ENCODE measurements around the gene AGPAT2.

Gene AGPAT2

GRCh38 chr9:136643596-136644342 lies 43.5 kb downstream of the AGPAT2 start:
- ChIA-PET POLR2A (interaction anchor here (0.7 kb wide), 1 partner anchor 174 kb away, joined by 3 read pairs; no protein-coding TSS in a partner anchor), CTCF (interaction anchor here (0.6 to 3.7 kb wide), 14 partner anchors 9 to 345 kb away, joined by 3 to 37 read pairs (median 3); no protein-coding TSS in a partner anchor)
- no peak overlapping the region for H3K27ac ChIP-seq (ENCODE audit: extremely low read depth, low read depth, low read length)
- H3K4me3 ChIP-seq (ENCODE audit: low read depth, low read length), result no peak overlapping the region
- H3K36me3 ChIP-seq (ENCODE audit: control insufficient read depth in 2 of 2, insufficient read depth in 1 of 2, low read length in 2 of 2), result no peaks in the 10 kb centered on the region
- H3K9me3 ChIP-seq (ENCODE audit: control insufficient read depth, insufficient read depth, low read depth, low read length), result no peaks in the 10 kb centered on the region
- H3K4me1 ChIP-seq (ENCODE audit: control insufficient read depth, insufficient read depth, low read length), result no peaks in the 10 kb centered on the region
- no peak for TF ChIP-seq ZBTB7A (tag by site-specific recombination; IDR thresholded peaks at IDR 0.05; ENCODE audit: low read depth)
- no peak for TF ChIP-seq ZNF23 (tag by site-specific recombination; IDR thresholded peaks at IDR 0.05; ENCODE audit: borderline replicate concordance)
- 0 out of 2 replicates have a peak, but pooled peaks have one; percentile 21 for TF ChIP-seq ZNF341 (tag by site-specific recombination; IDR thresholded peaks at IDR 0.05; ENCODE audit: low read depth)

GRCh38 chr9:136642439-136642921 lies 44.8 kb downstream of the AGPAT2 start:
- CTCF ChIA-PET, result interaction anchor here (0.5 to 3.7 kb wide), 8 partner anchors 11 to 185 kb away, joined by 3 to 37 read pairs (median 4); no protein-coding TSS in a partner anchor
- Histone ChIP-seq H3K9me3 (ENCODE audit: control insufficient read depth, insufficient read depth, low read depth, low read length) (no peaks in the 10 kb centered on the region), H3K27ac (ENCODE audit: extremely low read depth, low read depth, low read length) (no peak overlapping the region), H3K36me3 (ENCODE audit: control insufficient read depth in 2 of 2, insufficient read depth in 1 of 2, low read length in 2 of 2) (no peaks in the 10 kb centered on the region), H3K4me3 (ENCODE audit: low read depth, low read length) (no peak overlapping the region), H3K4me1 (ENCODE audit: control insufficient read depth, insufficient read depth, low read length) (no peaks in the 10 kb centered on the region)
- POLR2A ChIA-PET, result no interaction called here
- no peak for TF ChIP-seq TCF7L2 (IDR thresholded peaks at IDR 0.05; ENCODE audit: borderline replicate concordance, low read depth, low read length)
- TF ChIP-seq ZNF292 (tag by site-specific recombination; IDR thresholded peaks at IDR 0.05; ENCODE audit: borderline replicate concordance, low read depth), result no peak
- TF ChIP-seq PBX3 (CRISPR knock-in tag; IDR thresholded peaks at IDR 0.05), result no peak
- no peak for TF ChIP-seq PRDM6 (tag by site-specific recombination; IDR thresholded peaks at IDR 0.05)
- no peak for TF ChIP-seq ZFP3 (tag by site-specific recombination; IDR thresholded peaks at IDR 0.05; ENCODE audit: low read depth)
- TF ChIP-seq ZBTB21 (tag by site-specific recombination; IDR thresholded peaks at IDR 0.05), result no peak
- TF ChIP-seq BCL11B (tag by site-specific recombination; IDR thresholded peaks at IDR 0.05; ENCODE audit: low read depth), result no peak
- no peak for TF ChIP-seq ZNF2 (tag by site-specific recombination; IDR thresholded peaks at IDR 0.05)
- no peak for TF ChIP-seq ZNF211 (tag by site-specific recombination; IDR thresholded peaks at IDR 0.05; ENCODE audit: low read depth)
- TF ChIP-seq ZNF473 (tag by site-specific recombination; IDR thresholded peaks at IDR 0.05), result no peak
- TF ChIP-seq ZNF639 (tag by site-specific recombination; IDR thresholded peaks at IDR 0.05), result no peak
- TF ChIP-seq ZNF26 (tag by site-specific recombination; IDR thresholded peaks at IDR 0.05), result no peak
- TF ChIP-seq ZNF280D (tag by site-specific recombination; IDR thresholded peaks at IDR 0.05), result no peak
- TF ChIP-seq KLF9 (tag by site-specific recombination; IDR thresholded peaks at IDR 0.05; ENCODE audit: low read depth), result no peak
- TF ChIP-seq SCRT2 (tag by site-specific recombination; IDR thresholded peaks at IDR 0.05), result no peak
